ENCODE results near the gene DNAJB2.

DNA sequence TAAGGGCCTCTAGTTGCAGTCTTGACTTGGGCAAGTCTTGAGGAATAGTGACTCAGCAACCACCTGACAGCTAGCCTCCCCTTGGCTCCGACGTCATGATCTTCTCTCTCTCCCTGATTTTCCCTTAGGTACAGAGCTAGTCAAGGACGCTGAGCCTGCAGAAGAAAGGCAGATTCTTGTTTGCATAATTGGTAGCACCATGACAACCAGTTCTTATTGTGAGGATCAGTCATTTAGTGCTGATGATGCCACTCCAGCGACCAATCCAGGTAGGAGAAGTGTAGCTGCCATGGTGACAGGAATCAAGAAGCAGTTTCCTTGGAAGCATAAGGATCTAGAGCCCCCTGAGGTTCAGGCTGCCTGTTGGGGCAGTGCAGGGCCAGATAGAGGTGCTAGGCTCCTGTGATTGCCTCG is 56.2 kb downstream of the DNAJB2 start:
- TF ChIP-seq, protein P1, sequence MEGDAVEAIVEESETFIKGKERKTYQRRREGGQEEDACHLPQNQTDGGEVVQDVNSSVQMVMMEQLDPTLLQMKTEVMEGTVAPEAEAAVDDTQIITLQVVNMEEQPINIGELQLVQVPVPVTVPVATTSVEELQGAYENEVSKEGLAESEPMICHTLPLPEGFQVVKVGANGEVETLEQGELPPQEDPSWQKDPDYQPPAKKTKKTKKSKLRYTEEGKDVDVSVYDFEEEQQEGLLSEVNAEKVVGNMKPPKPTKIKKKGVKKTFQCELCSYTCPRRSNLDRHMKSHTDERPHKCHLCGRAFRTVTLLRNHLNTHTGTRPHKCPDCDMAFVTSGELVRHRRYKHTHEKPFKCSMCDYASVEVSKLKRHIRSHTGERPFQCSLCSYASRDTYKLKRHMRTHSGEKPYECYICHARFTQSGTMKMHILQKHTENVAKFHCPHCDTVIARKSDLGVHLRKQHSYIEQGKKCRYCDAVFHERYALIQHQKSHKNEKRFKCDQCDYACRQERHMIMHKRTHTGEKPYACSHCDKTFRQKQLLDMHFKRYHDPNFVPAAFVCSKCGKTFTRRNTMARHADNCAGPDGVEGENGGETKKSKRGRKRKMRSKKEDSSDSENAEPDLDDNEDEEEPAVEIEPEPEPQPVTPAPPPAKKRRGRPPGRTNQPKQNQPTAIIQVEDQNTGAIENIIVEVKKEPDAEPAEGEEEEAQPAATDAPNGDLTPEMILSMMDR (IDR thresholded peaks at IDR 0.05): no peak
- no peak for TF ChIP-seq POLR2A (IDR thresholded peaks at IDR 0.05)
